Muscle of back (tissue), 13 donors: ENCODE measurements around the gene CNKSR2. TPM values are rescaled to one million over a fixed set of nuclear protein-coding genes. Genes with fewer than 3 reads are reported as not detected.
A peak's percentile ranks its signal among the peaks of the same experiment; 100 is the strongest.

ENCODE experiments used
- DNase-seq, 3 donors: peaks; one replicate each; pipeline versions ENCODE4 v3.0.0 to v3.0.0-alpha.2; 2013
- long read RNA-seq, 9 donors: transcript quantifications; one replicate each; lab custom pipeline, GENCODE V29; 2026
- polyA plus RNA-seq, 10 donors: library from polyadenylated mRNA; unstranded; fragments of 120-200 nt; gene quantifications; one replicate each; pipeline ENCODE4 v1.2.1, GENCODE V29; 2013; ENCODE audit not compliant: insufficient read length in 10 of 10

The CNKSR2 gene
- polyA plus RNA-seq: 1 to 10 TPM; 1.7 to 5.4 (median 2.6) TPM
- long read RNA-seq, donor 1: 0 reads
- long read RNA-seq, donor 2: 0 reads
- long read RNA-seq, donor 3: 0 reads
- long read RNA-seq, donor 4: 0 reads
- long read RNA-seq, donor 5: 0 reads
- long read RNA-seq, donor 6: 0 reads
- long read RNA-seq, donor 7: 0 reads
- long read RNA-seq, donor 8: 0 reads
- long read RNA-seq, donor 9: 0 reads

- peak; percentile 21 to 73 (median 53) for DNase-seq
Measured at GRCh38 chrX:21374163-21374993, at the start of gene CNKSR2. TSS of gene CNKSR2 (plus strand) at chrX:21374418. CDS start at chrX:21374898, 480 bp downstream.

GRCh38 chrX:21354725-21355124 lies 19.5 kb upstream of the CNKSR2 start:
- no peak for DNase-seq

GRCh38 chrX:21355831-21356230 lies 18.4 kb upstream of the CNKSR2 start:
- DNase-seq: no peak

- DNase-seq: no peak
Measured at GRCh38 chrX:21369613-21370012, 4.6 kb upstream of the CNKSR2 start.

DNA sequence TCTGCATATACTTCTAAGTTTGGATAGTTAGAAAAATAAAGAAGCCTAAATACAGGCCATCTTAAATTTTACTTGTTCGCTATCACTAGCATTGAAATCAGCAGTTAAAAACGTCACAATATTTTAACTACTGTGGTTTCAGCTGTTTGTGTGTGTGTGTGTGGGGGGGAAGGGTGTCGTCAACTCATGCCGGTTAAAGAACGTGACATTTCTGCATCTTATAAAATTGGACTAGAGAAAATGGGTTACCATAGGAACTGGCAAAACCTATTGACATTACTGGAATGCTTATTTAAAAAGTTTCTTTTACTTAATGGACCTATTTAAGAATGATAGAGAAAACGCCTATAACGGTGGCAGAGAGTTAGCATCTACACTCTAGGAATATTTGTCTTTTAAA lies 1.2 kb upstream of the CNKSR2 start:
- no peak for DNase-seq

- no peak for DNase-seq
Measured at GRCh38 chrX:21373637-21374162, 518 bp upstream of the CNKSR2 start.

- peak in 1 of 3 donors; percentile 19 for DNase-seq
Measured at GRCh38 chrX:21374994-21375707, 933 bp downstream of the CNKSR2 start.

DNA sequence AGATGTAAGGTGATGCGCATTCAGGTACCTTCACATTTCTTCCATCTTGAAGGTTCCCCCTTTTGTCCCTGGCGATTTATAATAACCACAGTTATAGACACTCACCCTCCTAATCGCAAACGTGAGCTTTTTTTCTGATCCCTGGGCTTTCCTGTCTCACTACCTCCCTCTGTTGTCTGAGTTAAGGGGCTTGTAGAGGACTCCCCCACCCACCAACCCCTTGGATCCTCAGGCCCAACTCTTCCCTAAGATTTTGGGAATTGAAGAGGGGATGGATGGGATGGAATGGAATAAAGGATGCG lies 1.4 kb downstream of the CNKSR2 start:
- peak in 1 of 3 donors; percentile 29 for DNase-seq

GRCh38 chrX:21376636-21377035 lies 2.4 kb downstream of the CNKSR2 start:
- DNase-seq: no peak

- DNase-seq: no peak
Measured at GRCh38 chrX:21379991-21380390, 5.8 kb downstream of the CNKSR2 start.

- DNase-seq: no peak
Measured at GRCh38 chrX:21382715-21383114, 8.5 kb downstream of the CNKSR2 start.

DNA sequence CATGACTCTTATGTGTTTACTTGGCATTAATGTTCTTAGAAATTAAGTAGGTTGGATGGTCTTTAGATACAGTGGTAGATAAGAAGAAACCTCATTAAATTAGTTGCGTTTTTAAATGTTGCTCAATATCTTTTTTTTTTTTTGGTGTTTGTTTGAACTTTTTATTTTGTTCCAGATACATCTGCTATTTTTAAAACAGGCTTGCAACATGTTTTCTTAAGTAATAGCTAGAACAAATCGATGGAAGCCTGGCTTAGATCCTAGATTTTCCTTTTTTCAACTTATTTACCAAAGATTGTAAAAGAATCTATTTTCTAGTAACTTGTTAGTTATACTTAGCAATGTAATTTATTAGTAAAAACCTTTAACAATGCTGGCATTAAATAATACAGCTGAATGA lies 9.3 kb downstream of the CNKSR2 start:
- no peak for DNase-seq

- no peak for DNase-seq
Measured at GRCh38 chrX:21384178-21384577, 10.0 kb downstream of the CNKSR2 start.

- no peak for DNase-seq
Measured at GRCh38 chrX:21394792-21395191, 20.6 kb downstream of the CNKSR2 start.

DNA sequence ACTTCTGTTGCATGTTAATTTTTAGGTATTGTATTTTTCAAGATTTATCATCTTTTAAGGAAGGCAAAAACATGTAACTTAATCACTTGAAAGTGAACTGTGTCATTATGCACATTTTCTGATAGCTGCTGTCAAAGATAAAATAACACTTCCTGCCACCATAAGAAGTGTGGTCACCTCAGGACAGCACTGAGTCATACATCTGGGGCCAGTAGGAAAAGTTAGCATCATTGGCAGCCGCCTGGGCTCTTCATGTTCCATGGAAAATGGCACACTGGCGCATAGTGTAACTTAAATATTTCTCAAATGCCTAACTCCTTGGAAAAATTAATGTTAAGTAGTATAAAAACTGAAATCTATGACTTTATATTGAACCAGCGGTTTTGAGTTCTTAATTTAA lies 24.2 kb downstream of the CNKSR2 start:
- no peak for DNase-seq

GRCh38 chrX:21400408-21401121 lies 26.3 kb downstream of the CNKSR2 start:
- DNase-seq: no peak

GRCh38 chrX:21408307-21408706 lies 34.1 kb downstream of the CNKSR2 start:
- peak; percentile 56 to 86 (median 77) for DNase-seq

GRCh38 chrX:21408788-21409187 lies 34.6 kb downstream of the CNKSR2 start:
- DNase-seq: peak in 2 of 3 donors; percentile 39 to 40

DNA sequence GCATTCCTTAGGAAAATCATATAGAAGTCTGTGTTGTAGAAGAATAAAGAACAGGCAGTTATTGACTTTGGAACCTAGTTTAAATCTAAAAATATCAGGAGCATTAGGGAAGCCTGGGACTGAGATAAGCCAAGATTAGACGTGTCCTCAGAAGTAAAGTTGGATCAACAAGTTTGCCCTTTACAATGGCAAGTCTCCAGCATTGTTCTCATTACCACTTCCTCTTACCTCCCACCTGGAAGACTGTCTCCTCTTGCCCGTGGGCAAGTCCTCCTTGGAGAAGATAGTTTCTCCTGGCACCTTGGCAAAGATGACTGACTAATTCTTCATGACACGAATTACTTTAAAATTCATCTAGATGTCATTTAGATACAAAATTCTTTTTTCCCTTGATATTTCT lies 37.8 kb downstream of the CNKSR2 start:
- no peak for DNase-seq

DNA sequence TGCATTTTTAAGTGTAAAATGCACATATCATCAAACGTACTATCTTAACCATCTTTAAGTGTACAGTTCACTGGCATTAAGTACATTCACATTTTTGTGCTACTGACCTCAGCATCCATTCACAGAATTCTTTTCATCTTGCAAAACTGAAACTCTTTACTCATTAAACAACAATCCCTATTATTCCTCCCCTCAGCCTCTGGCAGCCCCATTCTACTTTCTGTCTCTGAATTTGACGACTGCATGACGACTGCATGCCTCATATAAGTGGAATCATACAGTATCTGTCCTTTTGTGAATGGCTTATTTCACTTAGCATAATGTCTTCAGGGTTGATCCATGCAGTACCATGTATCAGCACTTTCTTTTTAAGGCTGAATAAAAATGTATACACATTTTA lies 38.7 kb downstream of the CNKSR2 start:
- DNase-seq: peak in 1 of 3 donors; percentile 7

DNA sequence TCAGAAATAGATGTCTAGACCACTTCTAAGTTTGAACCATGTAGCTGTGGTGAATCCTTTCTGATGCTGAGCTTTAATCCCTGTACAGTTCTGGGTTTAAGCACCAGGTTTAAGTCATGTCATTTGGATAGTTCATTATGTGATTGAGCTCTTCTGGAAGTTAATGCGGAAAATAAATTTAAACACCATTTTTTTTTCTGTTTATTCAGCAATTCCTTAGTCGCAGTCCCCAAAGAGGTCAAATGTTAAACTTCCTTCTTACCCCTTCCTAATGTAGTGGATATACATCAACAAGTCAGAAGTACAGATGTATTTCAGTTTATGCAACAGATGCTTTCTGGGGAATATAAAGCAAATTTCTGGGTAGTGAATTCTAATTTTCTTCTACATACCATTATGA lies 52.9 kb downstream of the CNKSR2 start:
- DNase-seq: no peak

GRCh38 chrX:21437036-21437435 lies 62.8 kb downstream of the CNKSR2 start:
- no peak for DNase-seq
